ENCODE measurements around the gene TTBK1. TPM values are rescaled to one million over a fixed set of nuclear protein-coding genes. Genes with fewer than 3 reads are reported as not detected.
A peak's percentile ranks its signal among the peaks of the same experiment; 100 is the strongest.

Gene TTBK1
- total RNA-seq, 2 experiments from 2014 or later = 0.12 to 0.14 TPM

DNA sequence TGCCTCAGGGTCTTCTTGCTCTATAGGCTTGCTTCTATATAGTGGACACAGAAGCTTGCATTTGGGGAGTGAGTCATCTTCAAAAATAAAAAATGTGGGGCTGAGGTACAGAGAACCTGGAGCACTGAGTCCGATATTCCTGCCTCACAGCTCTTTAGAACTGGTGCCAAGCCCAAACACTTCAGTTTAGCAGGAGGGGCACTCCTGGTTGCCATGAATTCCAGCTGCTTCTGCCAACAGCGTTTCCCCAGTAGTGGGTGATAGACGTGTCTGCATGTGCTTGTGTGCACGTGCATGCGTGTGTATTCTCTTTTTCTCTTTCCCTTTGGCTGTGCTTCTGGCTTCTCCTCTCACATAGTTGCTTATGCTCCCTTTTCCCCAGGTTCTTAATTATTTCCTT is 25.9 kb upstream of the TTBK1 start:
- Mint-ChIP-seq H3K4me1 (peaks cover 9% of the 10 kb centered on the region), H3K4me3 (no peak overlapping the region), H3K27me3 (no peaks in the 10 kb centered on the region), H3K36me3 (peaks cover 10% of the 10 kb centered on the region), H3K27ac (no peak overlapping the region), H3K9me3 (no peaks in the 10 kb centered on the region)
- no peak for DNase-seq

- DNase-seq = no peak
- H3K4me1 Mint-ChIP-seq = peaks cover 13% of the 10 kb centered on the region
- H3K27me3 Mint-ChIP-seq = no peaks in the 10 kb centered on the region
- peaks cover 20% of the 10 kb centered on the region for H3K36me3 Mint-ChIP-seq
- no peaks in the 10 kb centered on the region for H3K9me3 Mint-ChIP-seq
- no peak overlapping the region for H3K4me3 Mint-ChIP-seq
- H3K27ac Mint-ChIP-seq = no peak overlapping the region
Measured at GRCh38 chr6:43219119-43219518, 24.2 kb upstream of the TTBK1 start.

DNA sequence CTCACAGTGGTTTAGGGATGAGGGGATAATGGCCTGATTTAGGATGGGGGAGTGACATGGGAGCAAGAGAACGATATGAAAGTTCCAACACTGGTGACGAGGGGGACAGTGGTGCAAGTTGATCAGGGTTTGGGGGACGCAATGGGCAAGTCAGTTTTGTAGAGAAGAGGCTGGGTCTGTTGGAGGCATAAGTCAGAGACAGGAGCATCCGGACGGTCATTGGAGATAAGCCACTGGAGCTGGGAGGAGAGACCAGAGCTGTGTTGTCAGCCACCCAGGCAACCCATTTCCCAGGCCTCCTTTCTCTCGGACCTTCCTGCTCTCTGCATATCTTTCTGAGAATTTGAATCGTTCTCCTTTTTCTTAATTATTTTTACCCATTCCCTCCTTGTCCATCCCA is 23.5 kb upstream of the TTBK1 start:
- peak overlapping the region; percentile 1 for H3K27ac Mint-ChIP-seq
- H3K27me3 Mint-ChIP-seq = no peaks in the 10 kb centered on the region
- H3K9me3 Mint-ChIP-seq = no peaks in the 10 kb centered on the region
- DNase-seq = no peak
- no peak overlapping the region for H3K4me3 Mint-ChIP-seq
- peaks cover 25% of the 10 kb centered on the region for H3K36me3 Mint-ChIP-seq
- H3K4me1 Mint-ChIP-seq = peaks cover 20% of the 10 kb centered on the region

DNA sequence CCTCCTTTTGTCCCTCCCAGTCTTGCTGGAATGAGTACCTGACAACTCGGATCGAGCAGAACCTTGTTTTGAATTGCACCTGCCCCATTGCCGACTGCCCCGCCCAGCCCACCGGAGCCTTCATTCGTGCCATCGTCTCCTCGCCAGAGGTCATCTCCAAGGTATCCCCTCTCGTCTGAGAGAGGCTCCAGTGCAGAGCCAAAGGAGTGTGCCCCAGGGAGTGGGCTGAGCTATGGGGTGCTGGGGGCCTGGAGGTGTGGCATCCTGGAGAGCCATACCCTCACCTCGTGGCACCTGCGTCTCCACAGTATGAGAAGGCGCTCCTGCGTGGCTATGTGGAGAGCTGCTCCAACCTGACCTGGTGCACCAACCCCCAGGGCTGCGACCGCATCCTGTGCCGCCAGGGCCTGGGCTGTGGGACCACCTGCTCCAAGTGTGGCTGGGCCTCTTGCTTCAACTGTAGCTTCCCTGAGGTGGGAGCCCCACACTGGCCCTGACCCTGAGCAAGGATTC is 22.8 kb upstream of the TTBK1 start:
- H3K4me3 Mint-ChIP-seq = no peak overlapping the region
- H3K27ac Mint-ChIP-seq = peak overlapping the region; percentile 22
- DNase-seq = no peak
- peaks cover 27% of the 10 kb centered on the region for H3K36me3 Mint-ChIP-seq
- peaks cover 24% of the 10 kb centered on the region for H3K4me1 Mint-ChIP-seq
- peaks cover under 1% of the 10 kb centered on the region for H3K9me3 Mint-ChIP-seq
- H3K27me3 Mint-ChIP-seq = no peaks in the 10 kb centered on the region

DNA sequence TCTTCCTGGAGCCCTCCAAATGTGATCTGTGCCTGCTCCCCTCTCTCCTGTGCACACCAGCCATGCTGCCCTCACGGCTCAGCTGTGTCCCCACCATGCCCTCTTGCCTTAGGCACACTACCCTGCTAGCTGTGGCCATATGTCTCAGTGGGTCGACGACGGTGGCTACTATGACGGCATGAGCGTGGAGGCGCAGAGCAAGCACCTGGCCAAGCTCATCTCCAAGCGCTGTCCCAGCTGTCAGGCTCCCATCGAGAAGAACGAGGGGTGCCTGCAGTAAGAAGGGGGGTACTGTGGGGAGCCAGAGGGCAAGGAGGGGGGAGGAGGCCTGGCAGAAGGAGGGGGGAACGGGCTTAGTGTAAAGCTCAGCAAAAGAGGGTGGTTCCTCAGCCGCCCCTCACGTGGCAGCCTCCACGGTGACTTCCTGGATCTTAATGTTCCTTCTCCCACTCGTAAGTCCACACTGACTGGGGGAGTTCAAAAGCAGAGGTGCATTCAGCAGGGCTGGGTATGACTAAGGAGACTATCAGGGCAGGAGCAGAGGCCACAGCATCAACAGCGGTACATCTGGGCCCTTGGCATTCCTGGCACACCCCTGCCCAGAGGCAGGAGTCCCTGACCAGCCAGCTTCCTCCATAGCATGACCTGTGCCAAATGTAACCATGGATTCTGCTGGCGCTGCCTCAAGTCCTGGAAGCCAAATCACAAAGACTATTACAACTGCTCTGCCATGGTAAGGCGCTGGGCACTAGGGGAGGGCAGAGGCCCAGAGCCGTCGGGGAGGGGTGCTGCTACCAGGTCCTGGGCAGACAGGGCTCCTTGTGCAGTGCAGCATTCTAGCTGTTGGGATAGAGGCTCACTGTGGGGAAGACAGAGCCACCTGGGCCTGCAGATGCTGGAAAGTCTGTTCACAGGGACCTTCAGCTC is 22.0 kb upstream of the TTBK1 start:
- H3K27ac Mint-ChIP-seq = peak overlapping the region; percentile 60
- H3K27me3 Mint-ChIP-seq = no peaks in the 10 kb centered on the region
- H3K4me3 Mint-ChIP-seq = peak overlapping the region; percentile 3
- H3K9me3 Mint-ChIP-seq = peaks cover 1% of the 10 kb centered on the region
- peaks cover 36% of the 10 kb centered on the region for H3K36me3 Mint-ChIP-seq
- peaks cover 32% of the 10 kb centered on the region for H3K4me1 Mint-ChIP-seq
- no peak for DNase-seq

GRCh38 chr6:43222418-43223059 is 20.7 kb upstream of the TTBK1 start:
- no peak for DNase-seq
- peak overlapping the region; percentile 20 for H3K4me3 Mint-ChIP-seq
- peaks cover 45% of the 10 kb centered on the region for H3K36me3 Mint-ChIP-seq
- H3K27me3 Mint-ChIP-seq = no peaks in the 10 kb centered on the region
- peaks cover 1% of the 10 kb centered on the region for H3K9me3 Mint-ChIP-seq
- peaks cover 36% of the 10 kb centered on the region for H3K4me1 Mint-ChIP-seq
- peak overlapping the region; percentile 38 for H3K27ac Mint-ChIP-seq

GRCh38 chr6:43223175-43223574 is 20.1 kb upstream of the TTBK1 start:
- no peaks in the 10 kb centered on the region for H3K27me3 Mint-ChIP-seq
- H3K27ac Mint-ChIP-seq = peak overlapping the region; percentile 14
- peaks cover 51% of the 10 kb centered on the region for H3K36me3 Mint-ChIP-seq
- DNase-seq = no peak
- H3K4me3 Mint-ChIP-seq = no peak overlapping the region
- peaks cover 1% of the 10 kb centered on the region for H3K9me3 Mint-ChIP-seq
- peaks cover 42% of the 10 kb centered on the region for H3K4me1 Mint-ChIP-seq

DNA sequence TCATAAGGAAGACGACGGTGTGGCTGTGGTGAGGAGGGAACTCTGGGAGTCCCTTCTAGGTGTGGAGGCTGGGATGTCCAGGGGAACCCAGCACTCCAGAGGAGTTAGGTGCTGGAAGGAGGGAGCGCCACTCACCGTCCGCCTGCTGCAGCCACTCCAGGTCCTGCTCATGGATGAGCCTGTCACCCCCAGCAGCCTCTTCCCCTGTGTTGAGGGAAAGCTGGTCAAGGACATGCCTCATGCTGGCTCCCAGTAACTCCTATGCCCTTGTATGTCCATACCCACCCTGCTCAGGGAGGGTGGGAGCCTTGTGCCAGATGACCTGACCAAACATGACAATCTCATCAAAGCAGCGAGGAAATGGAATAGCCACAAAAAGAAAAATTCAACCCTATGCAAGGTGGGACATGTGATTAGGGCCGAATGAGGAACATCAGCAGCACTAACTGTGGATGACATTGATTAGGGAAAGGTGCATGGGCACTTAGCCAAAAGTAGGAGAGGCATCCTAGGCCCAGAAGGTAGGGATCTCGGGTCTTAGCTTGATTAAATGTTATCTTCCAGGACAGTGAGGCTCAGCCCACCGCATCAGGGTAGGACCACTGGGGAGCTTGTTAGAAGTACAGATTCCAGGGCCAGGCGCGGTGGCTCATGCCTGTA is 17.0 kb upstream of the TTBK1 start:
- Mint-ChIP-seq H3K4me1 (peaks cover 52% of the 10 kb centered on the region), H3K4me3 (peak overlapping the region; percentile 34), H3K9me3 (peaks cover 1% of the 10 kb centered on the region), H3K27me3 (no peaks in the 10 kb centered on the region), H3K27ac (peak overlapping the region; percentile 97), H3K36me3 (peaks cover 53% of the 10 kb centered on the region)
- DNase-seq = no peak

- Mint-ChIP-seq H3K9me3 (peaks cover 1% of the 10 kb centered on the region), H3K4me1 (peaks cover 44% of the 10 kb centered on the region), H3K36me3 (peaks cover 40% of the 10 kb centered on the region), H3K27ac (peak within 1 kb of the TSS; percentile 90), H3K4me3 (peak within 1 kb of the TSS; percentile 91), H3K27me3 (no peaks in the 10 kb centered on the region)
- peak; percentile 88 for DNase-seq
Measured at GRCh38 chr6:43228951-43229802, 14.1 kb upstream of the TTBK1 start, which contains the start of gene DNPH1. Gene DNPH1, minus strand, starts transcription at chr6:43229481. Its CDS starts 25 bp downstream, at chr6:43229456.

DNA sequence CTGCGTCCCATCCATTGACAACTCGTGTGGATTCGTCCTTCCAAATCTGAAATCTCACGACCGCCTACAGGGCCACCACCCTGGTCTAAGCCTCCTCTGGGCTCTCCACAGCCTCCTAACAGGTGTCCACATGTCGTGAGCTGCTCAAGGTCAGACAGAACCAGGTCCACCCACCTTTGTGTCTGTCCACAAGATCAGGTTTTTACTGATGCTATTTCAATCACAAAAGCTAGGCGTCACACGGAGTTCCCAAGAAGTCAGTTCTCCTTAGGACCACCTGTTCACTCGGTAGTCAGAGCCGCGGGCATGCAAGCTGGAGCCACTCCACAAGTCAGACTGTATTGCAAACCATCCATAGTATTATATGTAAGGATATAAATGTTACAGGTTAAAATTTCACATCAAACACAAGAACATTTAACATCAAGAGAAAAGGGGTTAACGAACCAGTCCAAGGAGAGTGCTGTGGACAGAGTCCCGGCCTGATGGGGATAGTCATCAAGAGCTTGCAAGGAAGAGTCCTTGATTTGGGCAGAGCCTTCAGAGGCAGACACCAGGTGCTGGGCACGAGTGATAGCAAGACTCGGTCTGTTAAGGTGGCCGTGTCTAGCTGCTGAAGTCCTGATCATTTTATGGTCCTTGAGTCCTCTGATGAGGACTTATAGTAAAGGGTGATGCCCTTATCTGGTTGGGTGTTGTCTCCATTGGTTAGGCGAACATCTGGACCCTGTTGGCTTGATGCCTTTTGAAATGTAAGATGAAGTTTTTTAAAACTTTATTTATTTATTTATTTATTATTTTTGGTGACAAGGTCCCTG is 13.3 kb upstream of the TTBK1 start:
- Mint-ChIP-seq H3K27me3 (no peaks in the 10 kb centered on the region), H3K9me3 (peaks cover 1% of the 10 kb centered on the region)
- DNase-seq = no peak

GRCh38 chr6:43231053-43231452 is 12.2 kb upstream of the TTBK1 start:
- Mint-ChIP-seq H3K4me3 (no peak overlapping the region), H3K27me3 (no peaks in the 10 kb centered on the region), H3K9me3 (no peaks in the 10 kb centered on the region), H3K27ac (no peak overlapping the region), H3K4me1 (peaks cover 28% of the 10 kb centered on the region), H3K36me3 (peaks cover 25% of the 10 kb centered on the region)
- no peak for DNase-seq

More for the DNA sequence above, 13.3 kb upstream of the TTBK1 start:
- peaks cover 37% of the 10 kb centered on the region for H3K4me1 Mint-ChIP-seq
- H3K27ac Mint-ChIP-seq = peak overlapping the region; percentile 90
- peak overlapping the region; percentile 81 for H3K4me3 Mint-ChIP-seq
- peaks cover 35% of the 10 kb centered on the region for H3K36me3 Mint-ChIP-seq

GRCh38 chr6:43231735-43232450 is 11.4 kb upstream of the TTBK1 start:
- no peaks in the 10 kb centered on the region for H3K27me3 Mint-ChIP-seq
- no peaks in the 10 kb centered on the region for H3K9me3 Mint-ChIP-seq
- H3K4me1 Mint-ChIP-seq = peaks cover 22% of the 10 kb centered on the region
- no peak for DNase-seq
- H3K4me3 Mint-ChIP-seq = no peak overlapping the region
- no peak overlapping the region for H3K27ac Mint-ChIP-seq
- peaks cover 17% of the 10 kb centered on the region for H3K36me3 Mint-ChIP-seq

DNA sequence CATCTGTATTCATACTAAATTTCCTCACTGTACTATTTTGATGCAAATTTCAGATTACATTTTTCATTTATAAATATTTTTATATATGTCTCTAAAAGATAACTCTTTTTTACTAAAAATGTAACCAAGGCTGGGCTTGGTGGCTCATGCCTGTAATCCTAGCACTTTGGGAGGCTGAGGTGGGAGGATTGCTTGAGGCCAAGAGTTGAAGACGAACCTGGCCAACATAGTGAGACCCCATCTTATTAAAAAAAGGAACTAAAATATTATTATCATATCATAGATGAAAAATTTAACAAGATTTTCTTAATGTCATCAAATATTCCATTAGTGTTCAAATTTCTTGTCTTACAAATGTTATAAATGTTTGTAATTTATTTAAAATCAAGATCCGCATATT is 7.4 kb upstream of the TTBK1 start:
- no peak overlapping the region for H3K27ac Mint-ChIP-seq
- H3K27me3 Mint-ChIP-seq = peaks cover 17% of the 10 kb centered on the region
- H3K4me1 Mint-ChIP-seq = peaks cover 4% of the 10 kb centered on the region
- no peak for DNase-seq
- no peak overlapping the region for H3K4me3 Mint-ChIP-seq
- H3K36me3 Mint-ChIP-seq = peaks cover 4% of the 10 kb centered on the region
- peaks cover 5% of the 10 kb centered on the region for H3K9me3 Mint-ChIP-seq

All from activated naive CD8-positive, alpha-beta T cell treated with anti-CD3 and anti-CD28 coated beads for 36 hours (primary cell).